Ishikawa (cell line): ENCODE measurements around the gene MCM8.

ENCODE experiments used
- CEBPB ChIP-seq: IDR thresholded peaks from 2 replicates; pipeline ENCODE4 v1.6.1; 2012
- EGR1 ChIP-seq: IDR thresholded peaks from 2 replicates; pipeline ENCODE4 v1.6.1; 2012
- FOXM1 ChIP-seq: IDR thresholded peaks from 2 replicates; pipeline ENCODE4 v1.6.1; 2012; ENCODE audit warnings: low read depth, borderline replicate concordance
- MAX ChIP-seq: IDR thresholded peaks from 2 replicates; pipeline ENCODE4 v1.6.1; 2012
- NFIC ChIP-seq: IDR thresholded peaks from 2 replicates; pipeline ENCODE4 v1.6.1; 2012
- TAF1 ChIP-seq: IDR thresholded peaks from 2 replicates; pipeline ENCODE4 v1.6.1; 2012; ENCODE audit warnings: low read depth, mild to moderate bottlenecking
- TEAD4 ChIP-seq: IDR thresholded peaks from 2 replicates; pipeline ENCODE4 v1.6.1; 2012
- ZBTB7A ChIP-seq: IDR thresholded peaks from 2 replicates; pipeline ENCODE4 v1.6.1; 2012; ENCODE audit warnings: low read depth

- TF ChIP-seq FOXM1 (no peak), TAF1 (no peak), CEBPB (no peak), EGR1 (no peak), TEAD4 (no peak), NFIC (no peak), ZBTB7A (no peak), MAX (no peak)
Measured at GRCh38 chr20:5989539-5989938, 39.1 kb downstream of the MCM8 start.
